DND-41 (cell line): ENCODE measurements around the gene PFKFB2.

Experiments used
- ATAC-seq: fragments of 200-7000 bp; cut with Tn5 transposase; 3 replicates; pipeline ENCODE4 v1.9.1; 2021; ENCODE audit warnings: low read depth; ENCODE audit not compliant: insufficient read depth
- DNase-seq: peaks from one replicate; pipeline ENCODE4 v3.0.0-alpha.2; 2020
- H2AFZ ChIP-seq: 2 replicates; pipeline ENCODE4 v1.6.0; 2012; ENCODE audit warnings: low read depth, low read length
- H3K27ac ChIP-seq: 2 replicates; pipeline ENCODE4 v1.5.1; 2012; ENCODE audit warnings: low read length, inconsistent platforms
- H3K27me3 ChIP-seq: fragments of 200-600 bp; sonication (generic); 2 replicates; pipeline ENCODE4 v1.6.0; 2012; ENCODE audit warnings: low read length, mild to moderate bottlenecking, inconsistent platforms; ENCODE audit not compliant: insufficient read depth, poor library complexity
- H3K36me3 ChIP-seq: 2 replicates; pipeline ENCODE4 v1.5.1; 2012; ENCODE audit warnings: low read length, inconsistent platforms; ENCODE audit not compliant: insufficient read depth
- H3K4me1 ChIP-seq: 2 replicates; pipeline ENCODE4 v1.5.1; 2012; ENCODE audit warnings: mild to moderate bottlenecking, low read length; ENCODE audit not compliant: insufficient read depth
- H3K4me2 ChIP-seq: 2 replicates; pipeline ENCODE4 v1.6.0; 2012; ENCODE audit warnings: mild to moderate bottlenecking, moderate library complexity, low read length, inconsistent platforms; ENCODE audit not compliant: insufficient read depth
- H3K4me3 ChIP-seq, 2 experiments: fragments of 200-600 bp in 1 of 2; shearing (Covaris generic) in 1 of 2; 2 replicates each; pipeline ENCODE4 v1.5.1; 2012 to 2016; ENCODE audit warnings: inconsistent platforms in 2 of 2, low read length in 2 of 2, mild to moderate bottlenecking in 2 of 2, low read depth in 1 of 2, moderate library complexity in 1 of 2
- H3K79me2 ChIP-seq: 2 replicates; pipeline ENCODE4 v1.6.0; 2012; ENCODE audit warnings: low read length, inconsistent platforms; ENCODE audit not compliant: insufficient read depth
- H3K9ac ChIP-seq: 2 replicates; pipeline ENCODE4 v1.6.0; 2012; ENCODE audit warnings: low read depth, mild to moderate bottlenecking, inconsistent platforms, low read length, moderate library complexity
- H3K9me3 ChIP-seq: 2 replicates; pipeline ENCODE4 v1.5.1; 2012; ENCODE audit warnings: low read length, moderate library complexity, mild to moderate bottlenecking, inconsistent platforms; ENCODE audit not compliant: insufficient read depth, severe bottlenecking
- H4K20me1 ChIP-seq: 2 replicates; pipeline ENCODE4 v1.6.0; 2012; ENCODE audit warnings: low read length; ENCODE audit not compliant: insufficient read depth
- CTCF ChIP-seq: IDR thresholded peaks from 2 replicates; pipeline ENCODE4 v1.5.1; 2012; ENCODE audit warnings: borderline replicate concordance, low read length, moderate library complexity, mild to moderate bottlenecking; ENCODE audit not compliant: poor library complexity, severe bottlenecking; ENCODE audit errors: extremely low read depth
- EZH2 ChIP-seq: IDR thresholded peaks from 3 replicates; pipeline ENCODE4 v1.6.1; 2012; ENCODE audit warnings: borderline replicate concordance, low read depth, mild to moderate bottlenecking, moderate library complexity, low read length, inconsistent platforms; ENCODE audit not compliant: severe bottlenecking

PFKFB2 gene

GRCh38 chr1:207069858-207070506 lies 16.9 kb downstream of the PFKFB2 start:
- Histone ChIP-seq H3K4me2 (no peak overlapping the region), H3K4me1 (0 out of 2 replicates have a peak, but pooled peaks cover 4% of the 10 kb centered on the region), H3K27me3 (peaks cover 6% of the 10 kb centered on the region), H3K36me3 (no peaks in the 10 kb centered on the region), H2AFZ (no peak overlapping the region), H4K20me1 (no peaks in the 10 kb centered on the region), H3K9ac (no peak overlapping the region), H3K4me3 (no peak overlapping the region), H3K27ac (no peak overlapping the region), H3K79me2 (no peaks in the 10 kb centered on the region), H3K9me3 (no peaks in the 10 kb centered on the region)
- ATAC-seq (no peak), DNase-seq (no peak)
- TF ChIP-seq CTCF (no peak), EZH2 (no peak)

- Histone ChIP-seq H3K4me3 (no peak overlapping the region), H3K4me2 (no peak overlapping the region), H3K9ac (no peak overlapping the region), H3K27ac (no peak overlapping the region), H4K20me1 (no peaks in the 10 kb centered on the region), H3K27me3 (peaks cover 6% of the 10 kb centered on the region), H3K36me3 (no peaks in the 10 kb centered on the region), H2AFZ (no peak overlapping the region), H3K9me3 (no peaks in the 10 kb centered on the region), H3K79me2 (no peaks in the 10 kb centered on the region), H3K4me1 (0 out of 2 replicates have a peak, but pooled peaks cover 4% of the 10 kb centered on the region)
- DNase-seq (no peak), ATAC-seq (peak; percentile 44; the same call in 2 of the 3 replicates)
- TF ChIP-seq EZH2 (no peak), CTCF (no peak)
These were observed 17.7 kb downstream of the PFKFB2 start for GRCh38 chr1:207070811-207071210.

- H3K79me2 ChIP-seq, result no peaks in the 10 kb centered on the region
- ATAC-seq (peak; percentile 51; the same call in 2 of the 3 replicates), DNase-seq (peak; percentile 20)
- H3K4me2 ChIP-seq, result no peak overlapping the region
- peaks cover 6% of the 10 kb centered on the region for H3K27me3 ChIP-seq
- H3K9ac ChIP-seq, result no peak overlapping the region
- H4K20me1 ChIP-seq, result no peaks in the 10 kb centered on the region
- no peak overlapping the region for H2AFZ ChIP-seq
- H3K36me3 ChIP-seq, result no peaks in the 10 kb centered on the region
- 0 out of 2 replicates have a peak, but pooled peaks cover 4% of the 10 kb centered on the region for H3K4me1 ChIP-seq
- no peak overlapping the region for H3K4me3 ChIP-seq
- H3K27ac ChIP-seq, result no peak overlapping the region
- no peak for TF ChIP-seq CTCF
- no peak for TF ChIP-seq EZH2
- no peaks in the 10 kb centered on the region for H3K9me3 ChIP-seq
These were observed 18.4 kb downstream of the PFKFB2 start for GRCh38 chr1:207071426-207071825.
